ENCODE results near the gene PDE8A.

DNA sequence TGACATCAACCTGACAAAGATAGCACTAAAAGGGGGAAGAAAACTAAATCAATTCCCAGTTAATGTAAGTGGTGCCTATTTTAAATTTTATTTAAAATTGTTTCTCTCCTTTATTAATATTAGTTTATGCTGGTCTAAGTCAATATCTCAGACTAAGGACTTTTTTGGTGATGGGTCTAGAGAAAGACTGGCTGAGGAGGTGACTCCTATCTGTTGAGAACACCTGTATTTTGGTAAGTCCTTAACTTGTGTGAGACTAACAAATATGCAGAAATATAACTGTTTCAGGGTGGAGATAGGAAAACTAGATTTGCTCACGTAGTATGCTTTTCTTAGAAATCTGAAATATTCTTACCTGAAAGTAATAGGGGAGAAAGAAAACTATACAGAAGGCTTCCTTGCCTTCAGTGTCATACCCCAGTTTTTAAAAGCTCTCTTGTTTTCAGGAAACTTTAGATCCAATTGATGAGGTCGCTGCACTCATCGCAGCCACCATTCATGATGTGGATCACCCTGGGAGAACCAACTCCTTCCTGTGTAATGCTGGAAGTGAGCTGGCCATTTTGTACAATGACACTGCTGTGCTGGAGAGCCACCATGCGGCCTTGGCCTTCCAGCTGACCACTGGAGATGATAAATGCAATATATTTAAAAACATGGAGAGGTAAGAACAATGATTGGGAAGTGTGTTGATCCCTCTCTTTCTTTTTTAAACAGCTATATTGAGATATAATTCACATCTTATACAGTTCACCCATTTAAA lies 138.9 kb downstream of the PDE8A start:
- TF ChIP-seq, protein P1, sequence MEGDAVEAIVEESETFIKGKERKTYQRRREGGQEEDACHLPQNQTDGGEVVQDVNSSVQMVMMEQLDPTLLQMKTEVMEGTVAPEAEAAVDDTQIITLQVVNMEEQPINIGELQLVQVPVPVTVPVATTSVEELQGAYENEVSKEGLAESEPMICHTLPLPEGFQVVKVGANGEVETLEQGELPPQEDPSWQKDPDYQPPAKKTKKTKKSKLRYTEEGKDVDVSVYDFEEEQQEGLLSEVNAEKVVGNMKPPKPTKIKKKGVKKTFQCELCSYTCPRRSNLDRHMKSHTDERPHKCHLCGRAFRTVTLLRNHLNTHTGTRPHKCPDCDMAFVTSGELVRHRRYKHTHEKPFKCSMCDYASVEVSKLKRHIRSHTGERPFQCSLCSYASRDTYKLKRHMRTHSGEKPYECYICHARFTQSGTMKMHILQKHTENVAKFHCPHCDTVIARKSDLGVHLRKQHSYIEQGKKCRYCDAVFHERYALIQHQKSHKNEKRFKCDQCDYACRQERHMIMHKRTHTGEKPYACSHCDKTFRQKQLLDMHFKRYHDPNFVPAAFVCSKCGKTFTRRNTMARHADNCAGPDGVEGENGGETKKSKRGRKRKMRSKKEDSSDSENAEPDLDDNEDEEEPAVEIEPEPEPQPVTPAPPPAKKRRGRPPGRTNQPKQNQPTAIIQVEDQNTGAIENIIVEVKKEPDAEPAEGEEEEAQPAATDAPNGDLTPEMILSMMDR (conservative IDR thresholded peaks at IDR 0.05; ENCODE audit: low read depth, low read length): no peak
- TF ChIP-seq EZH2 (IDR thresholded peaks at IDR 0.05; ENCODE audit: low read length, unreplicated experiment) (no peak), EZH2phosphoT487 (IDR thresholded peaks at IDR 0.05; ENCODE audit: borderline replicate concordance, low read length) (no peak)

All from PC-3 (cell line).